ENCODE data around the gene EID3.

Gene EID3

GRCh38 chr12:104306376-104306775, 2.8 kb downstream of the EID3 start:
- no peaks in the 10 kb centered on the region for H3K27me3 ChIP-seq (ENCODE audit: insufficient read depth, low read length, poor library complexity, severe bottlenecking)
- peaks cover 34% of the 10 kb centered on the region for H3K36me3 ChIP-seq (ENCODE audit: insufficient read depth, low read length)
- no peaks in the 10 kb centered on the region for H3F3A ChIP-seq (ENCODE audit: low read depth)
- H3K79me2 ChIP-seq (ENCODE audit: insufficient read depth, low read length): peaks cover 90% of the 10 kb centered on the region
- no peak for TF ChIP-seq CTCF (conservative IDR thresholded peaks at IDR 0.05; ENCODE audit: low read length)
- no peak for TF ChIP-seq EZH2phosphoT487 (IDR thresholded peaks at IDR 0.05; ENCODE audit: borderline replicate concordance)
- H3K4me3 ChIP-seq (ENCODE audit: low read length, poor library complexity, severe bottlenecking): no peak overlapping the region
- H3K4me1 ChIP-seq (ENCODE audit: insufficient read depth, low read length, poor library complexity, severe bottlenecking): no peaks in the 10 kb centered on the region
- H3K9ac ChIP-seq (ENCODE audit: low read depth, low read length, poor library complexity, severe bottlenecking): no peak overlapping the region
- H3K9me2 ChIP-seq (replicated peaks; ENCODE audit: low read depth, low read length): no peaks in the 10 kb centered on the region
- no peaks in the 10 kb centered on the region for H3K9me3 ChIP-seq (ENCODE audit: insufficient read depth, low read depth, low read length)
- H2AFZ ChIP-seq (ENCODE audit: low read length): no peak overlapping the region
- peaks cover 79% of the 10 kb centered on the region for H4K20me1 ChIP-seq (ENCODE audit: insufficient read depth, low read length, poor library complexity, severe bottlenecking)
- no peak overlapping the region for H3K4me2 ChIP-seq (ENCODE audit: low read depth, low read length, poor library complexity, severe bottlenecking)

GRCh38 chr12:104306943-104307654, 3.6 kb downstream of the EID3 start:
- Histone ChIP-seq H3K4me2 (ENCODE audit: low read depth, low read length, poor library complexity, severe bottlenecking) (no peak overlapping the region), H3K9ac (ENCODE audit: low read depth, low read length, poor library complexity, severe bottlenecking) (no peak overlapping the region), H4K20me1 (ENCODE audit: insufficient read depth, low read length, poor library complexity, severe bottlenecking) (peaks cover 73% of the 10 kb centered on the region), H3K79me2 (ENCODE audit: insufficient read depth, low read length) (peaks cover 83% of the 10 kb centered on the region), H3K4me3 (ENCODE audit: low read length, poor library complexity, severe bottlenecking) (no peak overlapping the region), H3F3A (ENCODE audit: low read depth) (no peaks in the 10 kb centered on the region), H3K36me3 (ENCODE audit: insufficient read depth, low read length) (peaks cover 34% of the 10 kb centered on the region), H3K9me2 (replicated peaks; ENCODE audit: low read depth, low read length) (no peaks in the 10 kb centered on the region), H3K4me1 (ENCODE audit: insufficient read depth, low read length, poor library complexity, severe bottlenecking) (no peaks in the 10 kb centered on the region), H3K9me3 (ENCODE audit: insufficient read depth, low read depth, low read length) (no peaks in the 10 kb centered on the region), H3K27me3 (ENCODE audit: insufficient read depth, low read length, poor library complexity, severe bottlenecking) (no peaks in the 10 kb centered on the region), H2AFZ (ENCODE audit: low read length) (no peak overlapping the region)
- no peak for TF ChIP-seq CTCF (conservative IDR thresholded peaks at IDR 0.05; ENCODE audit: low read length)
- no peak for TF ChIP-seq EZH2phosphoT487 (IDR thresholded peaks at IDR 0.05; ENCODE audit: borderline replicate concordance)

DNA sequence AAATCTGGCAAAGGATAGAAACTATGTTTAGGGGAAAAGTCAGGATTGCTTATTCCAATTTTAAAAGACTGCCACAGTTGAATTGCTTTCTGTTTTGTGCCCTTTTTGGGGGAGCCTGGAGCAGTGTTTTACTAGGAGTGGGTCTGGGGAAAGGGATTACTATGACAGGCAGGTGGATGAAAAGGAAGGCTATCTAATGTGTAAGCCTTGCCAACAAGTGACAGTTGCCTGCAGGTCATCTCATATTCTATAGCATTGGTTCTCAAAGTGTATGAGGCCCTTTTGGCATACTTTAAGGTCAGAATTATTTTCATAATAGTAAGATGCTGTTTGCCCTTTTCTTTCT, 4.1 kb downstream of the EID3 start:
- H3F3A ChIP-seq (ENCODE audit: low read depth): no peaks in the 10 kb centered on the region
- H4K20me1 ChIP-seq (ENCODE audit: insufficient read depth, low read length, poor library complexity, severe bottlenecking): peaks cover 67% of the 10 kb centered on the region
- no peak overlapping the region for H3K4me3 ChIP-seq (ENCODE audit: low read length, poor library complexity, severe bottlenecking)
- no peaks in the 10 kb centered on the region for H3K4me1 ChIP-seq (ENCODE audit: insufficient read depth, low read length, poor library complexity, severe bottlenecking)
- H3K9me2 ChIP-seq (replicated peaks; ENCODE audit: low read depth, low read length): no peaks in the 10 kb centered on the region
- no peaks in the 10 kb centered on the region for H3K27me3 ChIP-seq (ENCODE audit: insufficient read depth, low read length, poor library complexity, severe bottlenecking)
- TF ChIP-seq EZH2phosphoT487 (IDR thresholded peaks at IDR 0.05; ENCODE audit: borderline replicate concordance) (no peak), CTCF (conservative IDR thresholded peaks at IDR 0.05; ENCODE audit: low read length) (no peak)
- H3K9me3 ChIP-seq (ENCODE audit: insufficient read depth, low read depth, low read length): no peaks in the 10 kb centered on the region
- H3K4me2 ChIP-seq (ENCODE audit: low read depth, low read length, poor library complexity, severe bottlenecking): no peak overlapping the region
- peaks cover 39% of the 10 kb centered on the region for H3K36me3 ChIP-seq (ENCODE audit: insufficient read depth, low read length)
- no peak overlapping the region for H2AFZ ChIP-seq (ENCODE audit: low read length)
- no peak overlapping the region for H3K9ac ChIP-seq (ENCODE audit: low read depth, low read length, poor library complexity, severe bottlenecking)
- H3K79me2 ChIP-seq (ENCODE audit: insufficient read depth, low read length): peaks cover 78% of the 10 kb centered on the region

Measured in Loucy (cell line).